Neuronal stem cell (in vitro differentiated cells): ENCODE data around the gene PCDHGA10. TPM values are rescaled to one million over a fixed set of nuclear protein-coding genes. Genes with fewer than 3 reads are reported as not detected.

Experiments
- DNase-seq: peaks from one replicate; pipeline ENCODE4 v3.0.0-alpha.2; 2013; ENCODE audit warnings: low spot score
- H2AFZ ChIP-seq: one replicate; pipeline ENCODE4 v1.6.1; 2013; ENCODE audit warnings: mild to moderate bottlenecking, low read length, inconsistent platforms
- H2AK5ac ChIP-seq: 2 replicates; pipeline ENCODE4 v1.6.1; 2013; ENCODE audit warnings: low read depth, mild to moderate bottlenecking, inconsistent platforms, low read length, moderate library complexity, mixed read lengths
- H2BK120ac ChIP-seq: 2 replicates; pipeline ENCODE4 v1.6.1; 2013; ENCODE audit warnings: low read depth, mild to moderate bottlenecking, inconsistent platforms, low read length, moderate library complexity, mixed read lengths
- H2BK12ac ChIP-seq: one replicate; pipeline ENCODE4 v1.6.1; 2013; ENCODE audit warnings: low read length, inconsistent platforms
- H2BK15ac ChIP-seq: 2 replicates; pipeline ENCODE4 v1.6.1; 2013; ENCODE audit warnings: mild to moderate bottlenecking, low read length, inconsistent platforms, mixed read lengths
- H2BK5ac ChIP-seq: one replicate; pipeline ENCODE4 v1.6.1; 2013; ENCODE audit warnings: inconsistent platforms, mild to moderate bottlenecking, low read length, moderate library complexity
- H3K14ac ChIP-seq: one replicate; pipeline ENCODE4 v1.6.1; 2013; ENCODE audit warnings: low read length, inconsistent platforms
- H3K18ac ChIP-seq: 2 replicates; pipeline ENCODE4 v1.6.1; 2013; ENCODE audit warnings: low read length, inconsistent platforms
- H3K23ac ChIP-seq: 2 replicates; pipeline ENCODE4 v1.6.1; 2013; ENCODE audit warnings: low read depth, mild to moderate bottlenecking, mixed read lengths, low read length, inconsistent platforms; ENCODE audit not compliant: poor library complexity
- H3K27ac ChIP-seq: replicated peaks from 3 replicates; pipeline ENCODE4 v1.5.1; 2013; ENCODE audit warnings: low read length, inconsistent platforms
- H3K27me3 ChIP-seq, 3 experiments: 2 replicates each; pipeline ENCODE4 v1.6.1; 2013; ENCODE audit warnings: low read length in 3 of 3, mild to moderate bottlenecking in 2 of 3, inconsistent platforms in 1 of 3, low read depth in 1 of 3, mixed read lengths in 1 of 3, moderate library complexity in 1 of 3; ENCODE audit not compliant: control insufficient read depth in 3 of 3, insufficient read depth in 3 of 3
- H3K36me3 ChIP-seq, 2 donors: replicated peaks in 1 of 2; 2 replicates each; pipeline ENCODE4 v1.6.1; 2013; ENCODE audit warnings: low read length in 2 of 2; ENCODE audit not compliant: control insufficient read depth in 2 of 2, insufficient read depth in 2 of 2
- H3K4ac ChIP-seq: 2 replicates; pipeline ENCODE4 v1.6.1; 2013; ENCODE audit warnings: inconsistent platforms, mild to moderate bottlenecking, low read length, moderate library complexity
- H3K4me1 ChIP-seq, 2 donors: 1 replicate in 1 of 2; 2 replicates in 1 of 2; pipeline ENCODE4 v1.6.1; 2013; ENCODE audit warnings: low read length in 2 of 2, low read depth in 1 of 2; ENCODE audit not compliant: control insufficient read depth in 2 of 2, insufficient read depth in 1 of 2
- H3K4me2 ChIP-seq: one replicate; pipeline ENCODE4 v1.6.1; 2013; ENCODE audit warnings: mild to moderate bottlenecking, low read length, inconsistent platforms; ENCODE audit not compliant: insufficient read depth, poor library complexity, severe bottlenecking
- H3K4me3 ChIP-seq, 2 donors: 2 replicates each; pipeline ENCODE4 v1.5.1; 2013; ENCODE audit warnings: low read length in 2 of 2, mild to moderate bottlenecking in 2 of 2, inconsistent platforms in 1 of 2, moderate library complexity in 1 of 2
- H3K79me1 ChIP-seq: one replicate; pipeline ENCODE4 v1.6.1; 2013; ENCODE audit warnings: low read depth, mild to moderate bottlenecking, inconsistent platforms, low read length, moderate library complexity
- H3K9ac ChIP-seq: one replicate; pipeline ENCODE4 v1.6.1; 2013; ENCODE audit warnings: mild to moderate bottlenecking, low read depth, low read length, inconsistent platforms; ENCODE audit not compliant: poor library complexity
- H3K9me3 ChIP-seq, 2 donors: replicated peaks in 1 of 2; 2 replicates each; pipeline versions ENCODE3 to v1.6.1; 2013; ENCODE audit warnings: low read length in 2 of 2, mild to moderate bottlenecking in 2 of 2, inconsistent platforms in 1 of 2, low read depth in 1 of 2, mixed read lengths in 1 of 2, moderate library complexity in 1 of 2; ENCODE audit not compliant: control insufficient read depth in 2 of 2, insufficient read depth in 1 of 2
- H4K8ac ChIP-seq: one replicate; pipeline ENCODE4 v1.6.1; 2013; ENCODE audit warnings: low read depth, mild to moderate bottlenecking, inconsistent platforms, low read length, moderate library complexity
- H4K91ac ChIP-seq: one replicate; pipeline ENCODE4 v1.6.1; 2013; ENCODE audit warnings: low read length, low read depth, mild to moderate bottlenecking, inconsistent platforms; ENCODE audit not compliant: poor library complexity
- WGBS, 2 donors: extraction: QIAGEN DNeasy Blood & Tissue Kit; methylation state at CpG; one replicate each; pipeline ENCODE4 v1.1.7; 2013; ENCODE audit warnings: missing lambda C conversion rate in 2 of 2, mixed read lengths in 1 of 2; ENCODE audit not compliant: insufficient read length in 2 of 2, insufficient replicate concordance in 1 of 2; ENCODE audit errors: extremely low coverage in 2 of 2; 5-methylcytosine and 5-hydroxymethylcytosine counted together
- polyA plus RNA-seq, 2 experiments: library from polyadenylated mRNA; stranded (reverse); fragments of 200-250 nt; gene quantifications; one replicate each; pipeline ENCODE4 v1.2.3, GENCODE V29; 2013

The PCDHGA10 gene
- 4.2 TPM for polyA plus RNA-seq (2013, experiment 1 of 2)
- 3.9 TPM for polyA plus RNA-seq (2013, experiment 2 of 2)

DNA sequence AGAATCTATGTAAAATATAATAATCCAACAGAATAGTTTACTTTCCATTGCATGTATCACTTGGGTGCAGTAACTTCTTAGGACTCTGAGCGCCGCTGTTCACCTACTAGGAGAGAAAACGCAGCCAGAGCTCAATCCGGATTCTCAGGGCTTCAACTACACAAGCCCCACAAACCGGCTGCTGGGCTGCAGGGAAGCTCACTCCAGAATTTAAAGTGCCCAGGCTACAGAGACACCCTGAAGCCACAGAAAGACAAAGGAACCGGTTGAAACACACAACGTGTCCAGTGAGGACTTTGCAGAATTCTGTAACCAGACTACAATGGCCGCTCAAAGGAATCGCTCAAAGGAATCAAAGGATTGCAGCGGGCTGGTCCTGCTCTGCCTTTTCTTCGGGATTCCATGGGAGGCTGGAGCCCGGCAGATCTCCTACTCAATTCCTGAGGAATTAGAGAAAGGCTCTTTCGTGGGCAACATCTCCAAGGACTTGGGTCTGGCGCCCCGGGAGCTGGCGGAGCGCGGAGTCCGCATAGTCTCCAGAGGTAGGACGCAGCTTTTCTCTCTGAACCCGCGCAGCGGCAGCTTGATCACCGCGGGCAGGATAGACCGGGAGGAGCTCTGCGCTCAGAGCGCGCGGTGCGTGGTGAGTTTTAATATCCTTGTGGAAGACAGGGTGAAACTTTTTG lies at the start of gene PCDHGA10:
Gene PCDHGA10, plus strand, starts transcription at position 134 of the 686 bp plus-strand sequence. Its CDS starts 189 bp downstream, at position 323.
- H3K9ac ChIP-seq, result no peak within 1 kb of the TSS
- no peak within 1 kb of the TSS for H3K14ac ChIP-seq
- H2AK5ac ChIP-seq, result no peak within 1 kb of the TSS
- no peak within 1 kb of the TSS for H3K4me2 ChIP-seq
- no CpG with 5 or more reads among the region's 31 CpGs for WGBS, 2 donors
- no peak within 1 kb of the TSS for H3K27ac ChIP-seq
- no peak within 1 kb of the TSS for H3K4ac ChIP-seq
- H3K4me1 ChIP-seq, result no peaks in the 10 kb centered on the region
- H4K8ac ChIP-seq, result no peak within 1 kb of the TSS
- H3K36me3 ChIP-seq, result peaks cover 18 to 51% of the 10 kb centered on the region in 2 donors
- no peak within 1 kb of the TSS for H3K18ac ChIP-seq
- no peak within 1 kb of the TSS for H2BK12ac ChIP-seq
- peaks cover 49 to 96% of the 10 kb centered on the region in 2 donors for H3K9me3 ChIP-seq
- no peak within 1 kb of the TSS for H2BK120ac ChIP-seq
- H3K27me3 ChIP-seq, result no peaks in the 10 kb centered on the region
- H2BK5ac ChIP-seq, result no peak within 1 kb of the TSS
- no peaks in the 10 kb centered on the region for H3K79me1 ChIP-seq
- no peak within 1 kb of the TSS for H4K91ac ChIP-seq
- peak within 1 kb of the TSS; percentile 49 to 70 for H3K4me3 ChIP-seq
- H2AFZ ChIP-seq, result peak within 1 kb of the TSS; percentile 75
- H2BK15ac ChIP-seq, result no peak within 1 kb of the TSS
- H3K23ac ChIP-seq, result no peak within 1 kb of the TSS
- peak; percentile 18 for DNase-seq

DNA sequence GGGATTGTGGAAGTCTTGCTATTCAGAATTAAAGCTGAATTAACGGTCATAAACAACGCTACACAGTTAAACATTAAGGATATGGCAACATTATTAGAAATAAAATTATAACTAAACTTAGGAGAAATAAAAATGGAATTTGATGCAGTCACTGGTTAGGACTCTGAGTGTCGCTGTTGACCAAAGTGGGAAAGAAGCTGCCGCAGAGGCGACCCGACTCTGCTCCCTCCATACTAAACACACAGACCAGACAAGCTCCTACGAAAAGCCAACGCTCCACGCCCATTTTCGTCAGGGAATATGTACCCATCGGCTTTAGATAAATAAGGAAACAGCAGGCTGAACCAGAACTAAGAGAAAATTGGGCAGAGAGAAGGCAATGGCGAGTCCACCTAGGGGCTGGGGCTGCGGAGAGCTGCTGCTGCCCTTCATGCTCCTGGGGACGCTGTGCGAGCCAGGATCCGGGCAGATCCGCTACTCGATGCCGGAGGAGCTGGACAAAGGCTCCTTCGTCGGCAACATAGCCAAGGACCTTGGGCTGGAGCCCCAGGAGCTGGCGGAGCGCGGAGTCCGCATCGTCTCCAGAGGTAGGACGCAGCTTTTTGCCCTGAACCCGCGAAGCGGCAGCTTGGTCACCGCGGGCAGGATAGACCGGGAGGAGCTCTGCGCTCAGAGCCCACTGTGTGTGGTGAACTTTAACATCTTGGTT lies 48.7 kb upstream of the PCDHGA10 start, which contains the start of gene PCDHGA5:
Gene PCDHGA5, plus strand, starts transcription at position 211 of the 709 bp plus-strand sequence. Its CDS starts 169 bp downstream, at position 380.
- no peak within 1 kb of the TSS for H3K4me3 ChIP-seq
- peaks cover 2% of the 10 kb centered on the region for H3K79me1 ChIP-seq
- H2AFZ ChIP-seq, result no peak within 1 kb of the TSS
- H3K4ac ChIP-seq, result no peak within 1 kb of the TSS
- H3K9me3 ChIP-seq, result peaks cover 30 to 45% of the 10 kb centered on the region in 2 donors
- H3K27me3 ChIP-seq, result no peaks in the 10 kb centered on the region
- no peak within 1 kb of the TSS for H3K27ac ChIP-seq
- no peak within 1 kb of the TSS for H4K91ac ChIP-seq
- H3K18ac ChIP-seq, result no peak within 1 kb of the TSS
- H3K36me3 ChIP-seq, result peaks cover 0 to 2% of the 10 kb centered on the region in 2 donors
- no peak within 1 kb of the TSS for H3K9ac ChIP-seq
- H2BK12ac ChIP-seq, result no peak within 1 kb of the TSS
- no peak within 1 kb of the TSS for H3K14ac ChIP-seq
- no CpG with 5 or more reads among the region's 34 CpGs for WGBS, 2 donors
- no peak within 1 kb of the TSS for H3K4me2 ChIP-seq
- no peak for DNase-seq
- H2BK5ac ChIP-seq, result no peak within 1 kb of the TSS
- no peak within 1 kb of the TSS for H3K23ac ChIP-seq
- H2AK5ac ChIP-seq, result no peak within 1 kb of the TSS
- no peaks in the 10 kb centered on the region for H3K4me1 ChIP-seq
- no peak within 1 kb of the TSS for H2BK120ac ChIP-seq
- no peak within 1 kb of the TSS for H4K8ac ChIP-seq
- no peak within 1 kb of the TSS for H2BK15ac ChIP-seq

DNA sequence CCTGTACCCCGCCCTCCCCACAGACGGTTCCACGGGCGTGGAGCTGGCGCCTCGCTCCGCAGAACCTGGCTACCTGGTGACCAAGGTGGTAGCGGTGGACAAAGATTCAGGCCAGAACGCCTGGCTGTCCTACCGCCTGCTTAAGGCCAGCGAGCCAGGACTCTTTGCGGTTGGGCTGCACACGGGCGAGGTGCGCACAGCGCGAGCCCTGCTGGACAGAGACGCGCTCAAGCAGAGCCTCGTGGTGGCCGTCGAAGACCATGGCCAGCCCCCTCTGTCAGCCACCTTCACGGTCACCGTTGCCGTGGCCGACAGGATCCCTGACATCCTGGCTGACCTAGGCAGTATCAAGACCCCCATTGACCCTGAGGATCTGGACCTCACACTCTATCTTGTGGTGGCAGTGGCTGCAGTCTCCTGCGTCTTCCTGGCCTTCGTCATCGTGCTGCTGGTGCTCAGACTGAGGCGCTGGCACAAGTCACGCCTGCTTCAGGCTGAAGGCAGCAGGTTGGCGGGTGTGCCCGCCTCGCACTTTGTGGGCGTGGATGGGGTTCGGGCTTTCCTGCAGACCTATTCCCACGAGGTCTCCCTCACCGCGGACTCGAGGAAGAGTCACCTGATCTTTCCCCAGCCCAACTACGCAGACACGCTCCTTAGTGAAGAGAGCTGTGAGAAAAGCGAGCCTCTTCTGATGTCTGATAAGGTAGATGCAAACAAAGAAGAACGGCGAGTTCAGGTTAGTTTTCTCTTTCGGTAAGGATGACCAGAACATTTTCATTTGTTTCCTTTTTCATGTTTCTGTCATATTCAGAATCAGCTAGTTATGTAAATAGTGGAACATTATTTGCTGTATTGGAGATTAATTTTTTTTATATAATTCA lies 46.5 kb upstream of the PCDHGA10 start:
- no peak overlapping the region for H2BK120ac ChIP-seq
- peaks cover 2% of the 10 kb centered on the region for H3K79me1 ChIP-seq
- no peak overlapping the region for H2AK5ac ChIP-seq
- H4K8ac ChIP-seq, result peak overlapping the region; percentile 92
- H3K27me3 ChIP-seq, result no peaks in the 10 kb centered on the region
- H3K14ac ChIP-seq, result peak overlapping the region; percentile 31
- no peaks in the 10 kb centered on the region for H3K4me1 ChIP-seq
- no peak overlapping the region for H2BK15ac ChIP-seq
- H3K4me3 ChIP-seq, result no peak overlapping the region
- WGBS, 2 donors, result no CpG with 5 or more reads among the region's 46 CpGs
- peaks cover 30 to 43% of the 10 kb centered on the region in 2 donors for H3K9me3 ChIP-seq
- no peak overlapping the region for H4K91ac ChIP-seq
- no peak for DNase-seq
- H3K27ac ChIP-seq, result no peak overlapping the region
- no peak overlapping the region for H3K4me2 ChIP-seq
- peak overlapping the region; percentile 57 for H2BK5ac ChIP-seq
- peaks cover 0 to 2% of the 10 kb centered on the region in 2 donors for H3K36me3 ChIP-seq
- no peak overlapping the region for H3K4ac ChIP-seq
- H2BK12ac ChIP-seq, result no peak overlapping the region
- peak overlapping the region; percentile 27 for H3K18ac ChIP-seq
- no peak overlapping the region for H2AFZ ChIP-seq
- peak overlapping the region; percentile 80 for H3K23ac ChIP-seq
- H3K9ac ChIP-seq, result peak overlapping the region; percentile 44
